Anterior cingulate cortex (tissue), 58 donors: ENCODE data around the gene THOC6.

Experiments
- DNase-seq, 58 donors: peaks; one replicate each; lab custom pipeline; 2025; lab: John Stamatoyannopoulos, UW

Gene THOC6

DNA sequence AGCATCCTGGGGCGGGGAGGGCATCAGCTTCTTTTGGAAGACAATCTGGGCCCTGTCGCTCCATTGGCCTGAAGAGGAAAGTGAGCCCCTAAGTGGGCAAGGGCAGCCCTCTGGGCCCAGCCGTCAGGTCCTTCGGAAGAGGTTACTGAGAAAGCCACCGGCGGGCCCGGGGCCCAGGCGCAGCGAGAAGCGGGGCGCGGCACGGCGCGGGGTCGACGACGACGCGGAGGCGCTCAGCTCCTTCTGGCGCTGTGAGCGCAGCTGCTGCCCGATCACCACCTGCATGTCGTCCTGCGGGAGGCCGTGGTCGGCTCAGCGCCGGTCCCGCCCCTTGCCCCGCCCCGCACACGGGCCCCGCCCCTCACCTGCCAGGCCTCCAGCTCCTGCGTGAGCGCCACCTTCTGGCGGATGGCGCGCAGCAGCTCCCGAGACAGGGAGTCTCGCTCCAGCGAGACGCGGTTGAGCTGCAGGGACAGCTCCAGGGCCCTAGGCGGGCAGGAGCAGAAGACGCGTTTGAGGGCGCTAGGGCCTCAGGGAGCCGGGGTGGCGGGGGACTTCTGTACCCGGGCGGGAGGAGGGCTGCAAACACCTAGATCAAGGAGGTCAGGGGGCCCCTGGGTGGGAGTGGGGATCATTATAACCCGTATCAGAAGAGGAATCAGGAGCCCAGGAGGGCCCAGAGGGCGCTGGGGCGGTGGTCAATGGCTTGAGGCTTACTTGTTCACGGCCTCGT lies 4.3 kb downstream of the THOC6 start:
- DNase-seq = peak in 53 of 58 donors; percentile 20 to 86 (median 56)

DNA sequence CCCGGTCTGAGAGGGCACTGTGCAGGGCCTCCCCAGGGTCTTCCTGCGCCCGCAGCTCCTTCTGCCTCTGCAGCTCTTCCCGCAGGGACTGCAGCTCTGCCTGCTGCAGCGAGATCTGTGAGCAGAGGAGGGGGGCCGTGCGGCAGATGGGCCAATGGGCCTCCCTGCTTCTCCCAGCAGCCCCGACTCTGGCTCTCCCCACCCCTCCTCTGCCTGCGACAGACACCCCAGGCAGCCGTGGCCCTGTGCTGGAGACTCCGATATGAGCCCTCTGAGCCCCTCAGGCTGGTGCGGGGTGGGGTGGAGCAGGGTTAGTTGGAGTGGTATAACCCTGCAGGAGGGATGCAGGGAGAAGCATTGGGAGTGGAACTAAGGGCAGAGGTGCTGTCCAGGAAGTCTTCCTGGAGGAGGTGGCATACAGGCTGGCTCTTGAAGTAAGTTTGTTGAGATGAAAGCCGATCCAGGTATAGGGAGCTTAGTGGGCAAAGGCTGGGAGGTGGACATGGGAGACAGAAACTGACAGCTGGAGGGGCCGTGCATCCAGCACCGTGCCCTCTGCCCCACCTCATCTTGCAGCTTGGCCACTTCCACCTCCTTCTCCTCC lies 5.0 kb downstream of the THOC6 start:
- peak in 1 of 58 donors; percentile 22 for DNase-seq

DNA sequence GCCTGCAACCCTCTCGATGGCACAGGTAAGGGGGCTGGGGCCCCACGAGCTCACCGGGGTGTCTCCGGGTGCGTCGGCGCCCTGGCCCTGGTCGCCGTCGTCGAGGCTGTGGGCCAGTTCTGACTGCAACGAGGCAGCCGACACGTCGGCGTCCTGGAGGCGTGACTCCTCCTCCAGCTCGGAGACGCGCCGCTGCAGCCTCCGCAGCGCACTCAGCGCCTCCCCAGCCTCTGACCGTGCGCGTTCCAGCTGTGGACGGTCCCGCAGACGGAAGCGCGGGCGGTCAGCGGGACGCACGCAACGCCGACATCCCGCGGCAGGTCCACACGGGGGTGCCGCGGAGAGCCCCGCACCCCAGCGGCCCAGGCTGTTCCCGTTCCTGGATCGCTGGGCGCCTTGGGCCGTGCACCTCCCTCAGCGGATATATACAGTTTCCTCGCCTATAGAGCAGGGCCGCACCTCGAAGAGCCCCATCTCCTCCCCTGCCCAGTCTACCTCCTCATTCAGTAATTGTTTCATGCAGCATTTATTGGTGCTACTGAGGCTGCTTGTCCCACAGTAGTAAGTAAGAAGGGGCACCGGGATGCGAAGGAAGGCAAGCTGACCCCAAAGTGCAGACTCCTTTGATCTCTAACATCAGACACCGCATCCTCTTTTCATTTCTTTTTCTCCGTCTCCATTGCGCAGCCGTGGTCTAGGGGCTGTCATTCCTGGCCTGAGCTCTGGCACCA lies 5.8 kb downstream of the THOC6 start:
- DNase-seq = no peak

DNA sequence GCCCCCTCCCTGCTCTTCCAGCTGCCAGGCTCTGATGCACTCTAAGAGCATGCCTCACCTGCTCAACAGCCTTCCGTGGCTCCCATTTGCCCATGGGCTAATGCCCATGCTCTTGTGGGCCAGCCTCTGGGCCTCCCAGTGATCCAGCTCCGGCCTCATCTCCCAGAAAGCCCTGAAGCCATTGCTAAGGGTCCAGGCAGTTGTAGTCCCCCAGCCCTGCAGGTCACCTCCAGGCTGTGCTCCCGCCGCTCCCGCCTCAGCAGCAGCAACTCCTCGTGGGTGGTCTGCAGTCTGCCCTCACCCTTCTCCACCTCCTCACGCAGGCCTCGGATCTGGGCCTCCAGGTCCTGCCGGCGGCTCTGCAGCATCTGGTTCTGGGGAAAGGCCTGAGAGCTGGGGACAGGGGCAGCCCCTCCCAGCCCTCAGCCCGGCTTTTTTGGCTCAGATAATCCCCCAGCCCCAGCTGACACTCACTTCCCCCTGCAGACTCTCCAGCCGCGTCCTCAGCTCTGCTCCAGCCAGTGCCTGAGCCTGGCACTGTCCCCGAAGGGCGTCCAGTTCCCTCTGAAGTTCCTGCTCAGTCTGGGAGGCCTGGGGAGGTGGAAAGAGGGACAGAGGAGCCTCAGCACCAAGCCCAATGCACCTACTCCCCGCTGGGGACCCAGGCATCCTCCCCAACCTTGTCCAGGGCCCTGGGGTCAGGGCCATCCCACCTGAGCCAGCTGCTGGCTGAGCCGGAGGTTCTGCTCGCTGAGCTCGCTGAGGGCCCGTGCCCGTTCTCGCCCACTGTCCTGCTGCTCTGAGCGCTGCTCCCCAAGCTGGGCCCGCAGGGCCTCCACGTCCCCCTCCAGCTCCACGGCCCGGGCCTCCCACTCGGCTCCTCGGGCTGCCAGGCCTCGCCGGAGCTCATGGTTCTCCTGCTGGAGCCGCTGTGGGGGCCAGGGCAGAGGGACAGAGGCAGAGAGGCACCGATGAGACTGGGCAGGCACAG lies 6.7 kb downstream of the THOC6 start:
- no peak for DNase-seq

DNA sequence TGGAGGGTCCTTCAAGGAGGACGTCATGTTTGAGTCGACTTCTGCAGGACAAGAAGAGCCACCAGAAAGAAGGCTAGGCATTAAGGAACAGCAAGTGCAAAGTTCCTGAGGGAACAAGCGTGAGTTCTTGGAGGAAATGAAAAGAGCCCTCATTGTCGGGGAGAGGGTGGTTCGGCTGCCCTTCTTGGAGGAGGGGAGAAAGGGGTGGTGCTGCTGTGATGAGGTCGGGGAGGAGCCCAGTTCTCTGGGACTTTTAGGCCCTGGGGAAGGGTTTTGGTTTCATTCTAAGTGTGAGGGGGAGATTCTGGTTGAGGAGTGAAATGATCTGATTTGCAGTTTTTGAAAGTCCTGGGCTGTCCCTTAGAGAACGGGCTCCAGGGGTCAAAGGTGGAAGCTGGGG lies 8.8 kb downstream of the THOC6 start:
- DNase-seq = no peak

DNA sequence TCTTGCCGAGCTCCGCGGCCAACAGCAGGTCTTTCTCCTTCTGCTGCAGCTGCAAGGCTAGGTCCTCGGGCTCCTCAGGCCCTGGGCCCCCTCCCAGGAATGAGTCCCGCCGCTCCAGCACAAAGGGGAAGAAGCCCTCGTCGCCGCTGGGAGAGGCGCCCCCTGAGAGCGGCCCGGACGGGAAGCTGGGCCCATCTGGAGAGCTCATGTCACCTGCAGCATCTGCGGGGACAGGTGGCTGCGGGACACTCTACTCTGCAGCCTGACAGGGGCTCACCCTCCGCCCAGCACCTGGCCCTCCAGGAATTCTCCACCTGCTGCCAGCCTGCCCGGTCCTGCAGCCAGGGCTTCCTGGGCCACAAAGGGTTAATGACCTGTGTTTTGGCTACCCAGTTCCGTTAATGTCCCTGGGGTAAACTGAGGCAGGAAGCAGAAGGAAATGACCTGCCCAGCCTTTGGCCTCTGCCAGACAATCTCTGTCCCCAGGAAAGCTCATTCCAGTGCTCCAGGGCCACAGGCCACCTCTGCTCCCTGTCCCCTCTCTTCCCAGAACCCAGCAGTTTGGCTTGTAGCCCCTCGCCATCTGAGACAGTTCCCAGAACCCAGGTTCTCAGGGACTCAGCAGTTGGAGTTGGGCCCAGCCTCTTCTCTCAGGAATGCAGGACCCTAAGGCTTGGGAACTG lies 11.6 kb downstream of the THOC6 start:
- DNase-seq = no peak

DNA sequence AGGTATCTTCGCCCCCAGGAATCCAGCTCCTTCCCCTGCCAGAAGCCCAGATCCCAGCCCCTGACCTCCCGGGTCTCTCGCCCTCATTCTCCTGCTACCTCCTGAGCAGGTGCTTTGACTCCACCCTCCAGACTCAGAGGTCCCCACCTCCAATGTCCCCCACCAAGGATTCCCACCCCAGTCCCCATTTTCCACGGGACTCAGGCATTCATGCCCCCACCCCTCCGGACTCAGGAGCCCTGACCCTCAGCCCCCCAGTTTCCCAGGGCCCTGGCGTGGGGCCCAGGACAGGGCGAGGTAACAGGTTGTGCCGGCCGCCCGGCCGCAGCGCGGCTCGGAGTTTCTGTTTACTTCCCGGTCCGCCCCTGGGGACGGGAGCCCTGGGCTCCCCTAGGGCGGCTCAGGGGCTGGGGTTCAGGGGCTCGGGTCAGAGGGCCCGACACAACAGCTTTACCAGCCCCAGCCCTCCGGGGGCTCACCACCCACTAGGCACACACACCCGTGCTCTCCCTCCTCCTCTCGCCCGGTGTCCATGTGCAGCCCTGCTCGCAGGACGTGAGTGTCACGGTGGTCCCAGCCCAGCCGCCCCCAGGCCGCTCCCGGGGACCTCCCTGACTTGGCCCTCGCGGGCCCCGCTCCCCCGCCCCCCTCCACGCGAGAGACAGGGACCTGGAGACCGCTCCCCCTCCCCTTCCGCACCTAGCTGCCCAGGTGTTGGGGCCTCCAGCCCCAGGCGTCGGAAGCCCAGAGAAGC lies 12.3 kb downstream of the THOC6 start:
- DNase-seq = no peak

DNA sequence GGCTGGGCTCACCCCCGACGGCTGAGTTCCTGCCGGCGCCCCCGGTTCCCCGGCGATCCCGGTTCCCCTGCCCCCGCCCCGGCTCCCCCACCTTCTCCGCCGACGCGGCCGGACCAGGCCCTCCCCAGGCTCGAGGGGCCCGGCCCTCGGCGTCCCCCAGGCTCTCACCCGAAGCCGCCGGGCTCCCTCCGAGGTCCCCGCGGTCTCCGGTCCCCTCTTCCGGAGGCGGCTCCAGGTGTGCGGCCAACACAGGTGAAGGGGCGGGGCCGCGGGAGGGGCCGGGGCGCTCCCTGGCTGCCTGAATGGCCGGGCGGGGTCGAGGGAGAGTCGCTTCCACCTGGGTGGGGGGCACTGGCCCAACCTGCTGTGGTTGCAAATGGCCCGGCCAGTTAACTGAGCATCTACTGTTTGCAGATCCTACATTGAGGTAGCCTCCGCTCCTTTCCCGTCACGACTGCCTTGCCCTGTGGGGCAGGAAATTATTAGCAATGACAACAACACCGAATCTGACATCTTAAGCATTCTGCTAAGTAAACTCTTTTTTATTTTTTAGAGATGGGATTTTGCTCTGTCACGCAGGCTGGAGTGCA lies 13.0 kb downstream of the THOC6 start, which contains the start of gene BICDL2:
Gene BICDL2, minus strand, starts transcription at position 219 of the 590 bp plus-strand sequence. CDS start 1,448 bp downstream, outside the sequence.
- DNase-seq = no peak

DNA sequence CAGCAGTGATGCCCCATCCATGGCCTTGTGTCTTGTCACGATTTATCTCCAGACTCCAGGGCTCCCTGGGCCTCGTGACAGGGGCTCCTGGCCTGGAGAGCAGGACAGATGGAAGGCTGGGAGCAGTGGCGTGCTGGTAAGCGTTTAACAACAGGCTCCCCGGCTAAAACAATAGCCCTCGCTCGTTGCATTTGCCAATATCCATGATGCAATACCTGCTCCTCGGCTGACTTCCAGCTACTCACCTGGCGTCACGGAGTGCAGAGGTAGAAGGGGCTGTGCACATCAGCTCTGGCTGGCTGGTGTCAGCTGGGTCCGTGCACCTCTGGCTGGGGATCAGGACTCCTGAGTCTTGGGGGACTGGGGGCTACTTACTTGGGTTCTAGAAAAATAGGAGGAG lies 14.4 kb downstream of the THOC6 start:
- DNase-seq = no peak

DNA sequence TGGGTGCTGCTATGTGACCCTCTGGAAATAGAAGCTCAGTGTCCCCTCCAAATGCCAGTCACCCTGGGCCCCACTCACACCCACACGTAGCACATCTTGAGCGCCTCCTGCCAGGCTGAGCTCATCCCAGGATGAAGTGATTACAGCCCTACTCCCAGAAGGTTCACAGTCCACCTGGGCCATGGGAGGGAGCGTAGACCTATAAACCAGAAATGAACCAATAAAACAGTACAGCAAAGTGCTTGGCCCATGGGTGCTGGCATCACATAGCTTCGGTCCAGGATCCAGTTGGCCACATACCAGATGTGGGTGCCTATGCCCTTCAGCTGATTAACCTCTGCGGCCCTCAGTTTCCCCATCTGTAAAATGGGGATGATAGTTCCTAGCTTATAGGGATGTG lies 15.1 kb downstream of the THOC6 start:
- no peak for DNase-seq

DNA sequence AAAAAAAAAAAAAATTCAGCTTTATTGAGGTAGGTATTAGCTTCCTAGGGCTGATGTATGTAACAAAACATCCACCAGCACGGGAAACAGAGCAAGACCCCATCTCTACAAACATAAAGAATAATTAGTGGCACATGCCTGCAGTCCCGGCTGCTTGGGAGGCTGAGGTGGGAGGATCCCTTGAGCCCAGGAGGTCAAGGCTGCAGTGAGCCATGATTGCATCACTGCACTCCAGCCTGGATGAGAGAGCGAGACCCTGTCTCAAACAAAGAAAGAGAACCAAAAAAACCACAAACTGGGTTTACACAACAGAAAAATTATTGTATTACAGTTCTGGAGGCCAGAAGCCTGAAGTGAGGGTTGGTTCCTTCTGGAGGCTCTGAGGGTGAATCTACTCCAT lies 18.5 kb downstream of the THOC6 start:
- no peak for DNase-seq

DNA sequence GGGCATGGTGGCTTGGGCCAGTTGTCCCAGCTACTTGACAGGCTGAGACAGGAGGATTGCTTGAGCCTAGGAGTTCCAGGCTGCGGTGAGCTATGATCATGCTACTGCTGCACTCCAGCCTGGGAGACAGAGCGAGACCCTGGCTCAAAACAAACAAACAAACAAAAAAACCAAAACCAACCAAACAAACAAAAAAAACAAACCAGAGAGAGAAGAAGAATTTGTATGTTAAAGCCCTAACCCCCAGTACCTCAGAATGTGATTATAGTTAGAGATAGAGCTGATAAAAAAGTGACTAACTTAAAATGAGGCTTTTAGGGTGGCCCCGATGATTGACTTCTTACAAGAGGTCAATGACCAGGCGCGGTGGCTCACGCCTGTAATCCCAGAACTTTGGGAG lies 20.9 kb downstream of the THOC6 start:
- DNase-seq = no peak

DNA sequence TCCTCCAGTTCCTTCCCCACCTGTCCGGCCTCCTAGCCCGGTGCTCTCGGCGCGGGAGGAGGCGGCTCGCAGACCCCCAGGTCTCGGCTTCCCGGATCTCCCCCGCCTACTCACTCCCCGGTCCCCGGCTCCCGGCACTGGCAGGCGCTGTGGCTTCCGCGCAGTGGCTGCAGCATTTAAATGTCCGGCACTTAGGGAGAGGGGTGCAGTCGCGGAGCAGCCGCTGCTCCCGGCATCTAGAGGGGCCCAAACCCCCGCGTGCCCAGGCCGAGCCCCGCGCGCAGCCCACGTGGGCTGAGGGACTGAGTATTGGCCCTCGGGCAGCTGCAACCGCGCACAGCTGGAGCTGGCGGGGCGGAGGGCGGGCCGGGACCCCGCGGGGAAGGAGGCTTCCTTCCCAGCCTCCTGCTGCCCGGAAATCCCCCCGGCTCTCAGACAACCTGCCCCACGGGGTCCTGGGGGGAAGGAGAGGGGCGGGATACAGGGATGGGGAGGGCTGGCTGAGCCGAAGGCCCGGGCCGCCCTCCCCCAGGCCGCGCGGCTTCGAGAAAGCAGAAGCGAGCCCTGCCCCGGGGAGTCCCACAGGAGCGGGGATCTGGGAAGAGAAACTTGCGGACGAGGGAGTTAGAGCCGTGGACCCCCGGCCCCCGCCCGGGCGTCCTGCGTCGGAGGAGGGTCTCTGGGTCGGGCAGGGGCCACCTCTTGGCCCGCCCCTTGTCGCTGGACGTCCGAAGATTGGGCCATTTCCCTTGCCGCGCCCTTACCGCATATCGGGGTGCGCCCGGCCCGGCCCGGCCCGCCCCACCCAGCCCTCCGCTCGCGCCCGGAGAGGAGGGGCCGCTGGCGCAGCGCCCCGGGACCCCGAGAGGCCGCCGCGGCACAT lies 22.2 kb downstream of the THOC6 start, which contains the start of gene MMP25:
Gene MMP25, plus strand, starts transcription at position 804 of the 883 bp plus-strand sequence. CDS start 357 bp downstream, outside the sequence.
- no peak for DNase-seq

DNA sequence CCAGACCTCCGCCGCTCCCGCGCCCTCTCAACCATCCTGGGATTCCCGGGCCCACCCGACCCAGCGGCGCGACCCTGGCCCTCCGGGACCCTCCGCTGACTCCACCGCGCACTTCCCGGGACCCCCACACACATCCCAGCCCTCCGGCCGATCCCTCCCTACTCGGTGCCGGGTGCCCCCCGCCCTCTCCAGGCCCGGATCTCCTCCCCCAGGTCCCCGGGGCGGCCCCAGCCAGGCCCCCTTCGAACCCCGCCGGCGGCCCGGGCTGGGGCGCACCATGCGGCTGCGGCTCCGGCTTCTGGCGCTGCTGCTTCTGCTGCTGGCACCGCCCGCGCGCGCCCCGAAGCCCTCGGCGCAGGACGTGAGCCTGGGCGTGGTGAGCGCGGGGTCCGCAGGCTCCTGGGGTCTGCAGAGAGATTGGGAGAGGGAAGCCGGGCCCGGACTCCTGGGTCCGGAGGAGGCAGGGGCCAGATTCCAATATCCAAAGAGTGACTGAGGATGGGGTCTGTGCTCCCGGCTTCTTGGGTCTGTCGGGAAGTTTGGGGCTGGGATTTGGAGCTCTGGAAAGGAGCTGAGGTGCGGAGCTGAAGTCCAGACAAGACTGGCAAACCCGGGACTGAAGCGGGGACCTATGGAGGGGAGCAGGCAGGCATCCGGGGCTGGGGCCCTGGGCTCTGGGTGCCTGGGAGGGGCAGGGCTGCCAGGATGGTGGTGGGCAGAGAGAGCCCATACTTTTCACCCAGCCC lies 23.0 kb downstream of the THOC6 start:
- DNase-seq = no peak

DNA sequence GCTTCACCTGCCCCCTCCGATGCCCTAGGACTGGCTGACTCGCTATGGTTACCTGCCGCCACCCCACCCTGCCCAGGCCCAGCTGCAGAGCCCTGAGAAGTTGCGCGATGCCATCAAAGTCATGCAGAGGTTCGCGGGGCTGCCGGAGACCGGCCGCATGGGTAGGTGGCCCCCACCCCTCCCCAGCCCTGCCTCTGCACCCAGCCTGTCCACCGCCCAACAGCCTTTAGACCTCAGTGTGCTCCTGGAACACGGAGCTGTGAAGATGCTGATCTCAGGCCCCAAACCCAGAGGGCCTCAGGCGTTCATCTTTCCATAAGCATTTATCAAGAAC lies 23.5 kb downstream of the THOC6 start:
- DNase-seq = no peak

DNA sequence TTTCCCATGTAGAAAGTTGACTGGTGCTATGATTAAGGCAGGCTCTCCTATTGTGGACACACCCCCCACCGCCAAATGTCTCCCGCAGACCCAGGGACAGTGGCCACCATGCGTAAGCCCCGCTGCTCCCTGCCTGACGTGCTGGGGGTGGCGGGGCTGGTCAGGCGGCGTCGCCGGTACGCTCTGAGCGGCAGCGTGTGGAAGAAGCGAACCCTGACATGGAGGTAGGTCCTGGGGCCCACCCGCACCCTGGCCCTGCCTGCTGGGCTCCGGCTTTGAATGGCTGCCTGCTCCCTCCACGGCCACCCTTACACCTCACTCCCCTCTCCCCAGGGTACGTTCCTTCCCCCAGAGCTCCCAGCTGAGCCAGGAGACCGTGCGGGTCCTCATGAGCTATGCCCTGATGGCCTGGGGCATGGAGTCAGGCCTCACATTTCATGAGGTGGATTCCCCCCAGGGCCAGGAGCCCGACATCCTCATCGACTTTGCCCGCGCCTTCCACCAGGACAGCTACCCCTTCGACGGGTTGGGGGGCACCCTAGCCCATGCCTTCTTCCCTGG lies 26.2 kb downstream of the THOC6 start:
- no peak for DNase-seq

DNA sequence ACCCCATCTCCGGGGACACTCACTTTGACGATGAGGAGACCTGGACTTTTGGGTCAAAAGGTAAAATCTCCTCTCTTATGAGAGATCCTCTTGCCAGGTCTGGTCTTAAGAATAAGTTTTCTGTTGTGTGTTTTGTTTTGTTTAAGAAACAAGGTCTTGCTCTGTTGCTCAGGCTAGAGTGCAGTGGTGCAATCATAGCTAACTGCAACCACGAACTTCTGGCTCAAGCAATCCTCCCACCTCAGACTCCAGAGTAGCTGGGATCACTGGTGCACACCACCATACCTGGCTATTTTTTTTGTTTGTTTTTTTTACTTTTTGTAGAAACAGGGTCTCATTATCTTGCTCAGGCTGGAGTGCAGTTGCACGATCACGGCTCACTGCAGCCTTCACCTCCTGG lies 26.7 kb downstream of the THOC6 start:
- no peak for DNase-seq
